ENCODE results near the gene DENND4C.
"Not testable (repeated sequence)": the region's sequence is repeated elsewhere in the genome, so short reads cannot be mapped to it uniquely, and the experiment has no call there.

DENND4C gene

DNA sequence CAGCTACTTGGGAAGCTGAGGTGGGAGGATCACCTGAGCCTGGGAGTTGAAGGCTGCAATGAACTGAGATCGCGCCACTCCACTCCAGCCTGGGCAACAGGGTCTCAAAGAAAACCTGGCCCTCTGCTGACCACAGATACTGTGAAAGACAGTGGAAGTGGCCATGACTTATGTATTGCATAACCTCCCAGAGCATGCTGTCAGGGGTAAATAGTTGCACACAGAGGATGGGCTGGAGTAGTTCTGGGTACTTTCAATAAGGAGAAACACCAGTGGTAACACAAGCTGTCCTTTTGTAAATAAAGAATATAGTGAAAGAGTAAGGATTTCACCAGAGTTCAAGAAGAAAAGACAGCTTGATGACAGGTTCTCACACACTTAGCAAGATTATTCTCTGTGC is 180.1 kb downstream of the DENND4C start:
- no peak overlapping the region for H3K27ac ChIP-seq
- TF ChIP-seq CTCF (IDR thresholded peaks at IDR 0.05): no peak

- H3K27ac ChIP-seq: no peak overlapping the region
- no peak for TF ChIP-seq CTCF (IDR thresholded peaks at IDR 0.05)
- no peak for TF ChIP-seq ZFX (IDR thresholded peaks at IDR 0.05; ENCODE audit: borderline replicate concordance)
These were observed 180.8 kb downstream of the DENND4C start for GRCh38 chr9:19411316-19411715.

DNA sequence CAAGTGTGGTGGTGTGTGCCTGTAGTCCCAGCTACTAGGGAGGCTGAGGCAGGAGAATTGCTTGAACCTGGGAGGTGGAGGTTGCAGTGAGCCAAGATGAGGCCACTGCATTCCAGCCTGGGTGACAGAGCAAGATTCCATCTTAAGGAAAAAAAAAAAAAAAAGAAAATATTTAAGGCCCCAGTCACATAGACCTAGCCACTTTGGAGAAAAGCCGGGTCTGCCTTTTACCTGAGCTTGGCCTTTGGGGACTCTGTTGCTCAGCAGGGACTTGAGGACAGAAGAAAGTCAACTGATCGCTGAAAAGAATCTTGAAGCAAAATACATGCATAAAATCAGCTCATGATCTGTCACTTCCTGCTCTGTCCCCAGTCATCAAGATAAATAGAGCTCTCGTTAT is 183.0 kb downstream of the DENND4C start:
- H3K27ac ChIP-seq: not testable (repeated sequence)

- H3K27ac ChIP-seq: no peak overlapping the region
- no peak for TF ChIP-seq CTCF (IDR thresholded peaks at IDR 0.05)
- no peak for TF ChIP-seq ZFX (IDR thresholded peaks at IDR 0.05; ENCODE audit: borderline replicate concordance)
These were observed 185.7 kb downstream of the DENND4C start for GRCh38 chr9:19416143-19416542.

DNA sequence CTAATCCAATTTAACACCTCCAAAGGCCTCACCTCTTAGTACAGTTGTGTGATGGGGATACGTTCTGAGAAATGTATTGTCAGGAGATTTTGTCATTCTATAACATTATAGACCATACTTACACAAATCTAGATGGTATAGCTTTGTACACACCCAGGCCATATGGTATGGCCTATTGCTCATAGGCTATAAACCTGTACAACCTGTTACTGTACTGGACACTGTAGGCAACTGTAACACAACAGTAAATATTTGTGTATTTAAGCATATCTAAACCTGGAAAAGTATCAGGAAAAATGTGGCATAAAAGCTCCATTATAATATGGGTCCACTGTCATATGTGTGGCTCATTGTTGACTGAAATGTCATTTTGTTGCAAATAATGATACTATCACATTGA is 190.4 kb downstream of the DENND4C start:
- TF ChIP-seq ZFX (IDR thresholded peaks at IDR 0.05; ENCODE audit: borderline replicate concordance) (no peak), CTCF (IDR thresholded peaks at IDR 0.05) (no peak)
- H3K27ac ChIP-seq: no peak overlapping the region

Measured in 22Rv1 (cell line).